Muscle of leg (tissue), 11 donors: ENCODE data around the gene MMP1. TPM values are rescaled to one million over a fixed set of nuclear protein-coding genes. Genes with fewer than 3 reads are reported as not detected.

ENCODE experiments used
- DNase-seq: peaks from one replicate; pipeline ENCODE4 v3.0.0; 2013
- H3K27ac ChIP-seq: one replicate; pipeline ENCODE4 v1.5.1; 2013; ENCODE audit warnings: mild to moderate bottlenecking, low read length, control low read depth
- H3K27me3 ChIP-seq: one replicate; pipeline ENCODE4 v1.6.1; 2013; ENCODE audit warnings: low read length; ENCODE audit not compliant: control insufficient read depth, insufficient read depth
- H3K36me3 ChIP-seq: one replicate; pipeline ENCODE4 v1.6.1; 2013; ENCODE audit warnings: low read length; ENCODE audit not compliant: control insufficient read depth, insufficient read depth
- H3K4me1 ChIP-seq: one replicate; pipeline ENCODE4 v1.6.1; 2013; ENCODE audit warnings: low read length; ENCODE audit not compliant: control insufficient read depth, insufficient read depth
- H3K4me3 ChIP-seq: one replicate; pipeline ENCODE4 v1.5.1; 2013; ENCODE audit warnings: low read length, control low read depth
- H3K9me3 ChIP-seq: replicated peaks from 2 replicates; pipeline ENCODE4 v1.6.1; 2013; ENCODE audit warnings: low read depth, low read length; ENCODE audit not compliant: control insufficient read depth
- WGBS: methylation state at CpG from one replicate; pipeline ENCODE4 v1.1.5; 2013; ENCODE audit warnings: missing lambda C conversion rate; ENCODE audit not compliant: insufficient coverage; 5-methylcytosine and 5-hydroxymethylcytosine counted together
- polyA plus RNA-seq, 8 donors: library from polyadenylated mRNA; unstranded; fragments of 120-200 nt; gene quantifications; one replicate each; pipeline versions ENCODE4 v1.2.1 to v1.2.3, GENCODE V29; 2013; ENCODE audit warnings: inconsistent platforms in 1 of 8, low replicate concordance in 1 of 8; ENCODE audit not compliant: insufficient read length in 8 of 8, insufficient read depth in 1 of 8
- total RNA-seq: library from RNA; stranded (reverse); fragments of 120-200 nt; gene quantifications from one replicate; pipeline ENCODE4 v1.2.4, GENCODE V29; 2013

The MMP1 gene
- total and polyA plus RNA-seq, 9 donors = 0.04 to 3.8 (median 0.88) TPM

DNA sequence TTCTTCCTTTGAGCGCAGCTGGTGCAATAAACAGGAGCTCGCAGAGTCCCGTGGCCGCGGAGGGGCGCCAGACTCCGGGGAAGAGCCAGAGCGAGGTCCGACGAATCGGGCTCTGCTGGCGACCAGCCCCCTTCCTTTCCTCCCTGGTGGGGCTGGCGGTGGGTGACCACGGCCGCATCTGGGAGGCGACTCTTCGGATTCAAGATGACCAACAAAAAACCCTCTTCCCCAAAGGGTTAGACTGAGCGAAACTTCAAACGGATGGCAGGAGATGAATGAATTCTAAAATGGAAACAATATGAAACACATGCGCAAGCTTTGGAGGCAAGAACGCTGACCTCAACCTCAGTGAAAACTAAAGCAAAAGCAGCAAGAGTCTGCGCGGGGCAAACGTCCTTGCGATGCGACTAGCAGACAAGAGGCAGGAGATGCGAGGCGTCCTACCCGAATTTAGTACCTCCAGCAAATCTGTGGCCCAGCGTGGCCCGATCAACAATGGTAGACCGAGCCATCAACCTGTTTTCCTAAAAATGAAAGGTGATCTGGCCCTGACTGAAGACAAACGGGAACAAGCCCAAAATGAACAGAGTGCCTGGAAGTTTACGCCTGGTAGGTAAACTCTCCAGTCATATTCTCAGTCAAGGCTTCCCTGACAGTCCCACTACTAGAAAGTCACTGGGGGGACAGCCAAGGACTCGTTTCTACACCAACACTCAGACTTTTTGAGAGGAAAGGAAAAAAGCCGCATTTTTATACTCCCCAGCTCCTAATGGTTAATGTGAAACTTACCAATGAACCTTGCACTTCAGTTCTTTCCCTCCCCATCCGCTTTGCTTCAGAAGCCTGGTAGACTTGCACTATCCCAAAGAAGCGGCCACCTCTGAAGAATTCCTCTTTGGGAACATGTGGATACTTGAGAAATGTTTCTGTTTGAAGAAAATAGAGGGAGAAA lies 33.8 kb upstream of the MMP1 start:
- no peaks in the 10 kb centered on the region for H3K36me3 ChIP-seq
- H3K4me3 ChIP-seq = peak overlapping the region; percentile 33
- no peaks in the 10 kb centered on the region for H3K9me3 ChIP-seq
- WGBS = 45% methylated on average over 22 of the region's 38 CpGs
- no peak overlapping the region for H3K27ac ChIP-seq
- peak; percentile 84 for DNase-seq
- no peaks in the 10 kb centered on the region for H3K4me1 ChIP-seq
- peaks cover 5% of the 10 kb centered on the region for H3K27me3 ChIP-seq

DNA sequence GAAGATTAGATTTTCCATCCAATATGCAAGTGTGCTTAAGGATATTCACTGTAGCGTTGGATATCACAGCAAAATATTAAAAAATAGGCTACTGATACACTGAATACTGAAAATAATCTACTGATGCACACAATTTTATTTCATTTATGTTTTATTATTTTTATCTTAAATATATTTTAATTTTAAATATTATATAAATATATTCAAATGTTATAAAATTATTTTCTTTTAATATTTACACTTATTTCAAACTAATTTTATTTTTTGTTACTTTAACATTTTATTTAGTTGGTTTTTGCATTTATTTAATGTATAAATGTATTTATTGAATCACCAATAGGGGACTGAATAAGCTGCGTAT lies 33.1 kb upstream of the MMP1 start:
- H3K4me1 ChIP-seq = no peaks in the 10 kb centered on the region
- DNase-seq = no peak
- 22% methylated on average over 1 of the region's 2 CpGs for WGBS
- H3K27me3 ChIP-seq = peaks cover 5% of the 10 kb centered on the region
- H3K4me3 ChIP-seq = no peak overlapping the region
- no peak overlapping the region for H3K27ac ChIP-seq
- no peaks in the 10 kb centered on the region for H3K36me3 ChIP-seq
- H3K9me3 ChIP-seq = peaks cover under 1% of the 10 kb centered on the region

DNA sequence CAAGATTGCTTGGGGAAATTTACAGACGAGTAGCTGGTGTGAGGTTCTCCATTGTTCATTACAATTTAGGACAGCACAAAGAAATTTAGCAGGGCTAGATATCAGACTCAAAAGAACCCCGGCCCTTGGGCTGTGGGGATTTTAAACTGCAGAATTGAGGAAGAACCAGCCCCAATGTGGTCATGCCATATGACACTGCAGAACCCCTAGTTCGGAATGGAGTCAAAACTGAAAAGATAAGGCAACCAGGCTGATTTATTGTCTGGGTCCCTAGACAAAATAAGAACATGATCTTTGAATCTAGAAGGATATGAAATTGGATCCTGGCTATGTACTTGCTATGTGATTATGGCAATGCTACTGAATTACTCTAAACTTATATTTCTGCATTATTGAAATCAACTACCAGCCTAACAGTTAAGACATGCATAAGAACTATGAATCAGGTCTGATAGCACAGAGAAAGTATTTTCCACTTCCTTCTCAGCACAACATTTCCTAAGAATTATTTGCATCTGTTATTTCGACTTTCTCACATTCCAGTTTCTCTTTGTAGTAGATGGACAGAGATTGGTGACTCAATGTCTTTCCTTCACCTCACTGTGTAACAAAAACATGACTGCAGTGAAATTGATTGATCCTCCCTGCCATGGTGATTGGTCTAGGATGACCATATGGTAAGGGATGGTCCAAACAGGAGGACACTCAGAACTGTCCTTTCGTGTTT lies 32.2 kb upstream of the MMP1 start:
- Histone ChIP-seq H3K4me1 (no peaks in the 10 kb centered on the region), H3K27me3 (peaks cover 5% of the 10 kb centered on the region), H3K4me3 (no peak overlapping the region), H3K36me3 (no peaks in the 10 kb centered on the region), H3K27ac (no peak overlapping the region), H3K9me3 (peaks cover 2% of the 10 kb centered on the region)
- no peak for DNase-seq
- 78% methylated on average over 3 of the region's 5 CpGs for WGBS

DNA sequence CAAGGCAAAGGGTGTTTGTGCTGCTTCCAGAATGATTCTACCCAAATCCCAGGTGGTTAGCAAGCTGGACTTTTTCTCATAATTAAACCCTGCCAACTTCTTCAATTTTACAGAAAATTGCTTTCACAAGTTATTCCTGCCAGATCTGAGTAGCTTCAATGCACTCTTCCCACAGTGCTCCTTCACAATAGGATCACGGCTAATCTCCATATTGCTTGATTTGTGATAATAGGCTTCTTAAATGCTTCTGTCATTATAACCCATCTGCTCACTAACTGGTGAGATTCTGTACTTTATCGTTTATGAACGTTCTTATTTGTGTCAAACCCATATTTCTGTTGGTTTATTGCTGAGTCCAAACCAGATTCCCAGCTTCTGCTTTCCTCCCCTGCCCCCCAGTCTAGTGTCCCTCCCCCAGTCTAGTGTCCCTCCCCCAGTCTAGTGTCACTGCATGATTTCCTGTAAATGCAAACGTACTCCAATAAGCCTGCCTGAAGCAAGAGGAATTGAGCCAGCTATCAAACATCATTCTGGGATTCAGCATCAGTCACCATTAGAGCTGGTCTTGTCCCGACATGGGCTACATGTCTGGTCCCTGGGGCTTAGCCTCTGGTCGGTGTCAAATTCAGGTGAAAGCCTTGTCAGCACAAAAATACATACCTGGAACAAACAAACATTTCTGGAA lies 31.5 kb upstream of the MMP1 start:
- no peak overlapping the region for H3K27ac ChIP-seq
- 53% methylated on average over 4 of the region's 6 CpGs for WGBS
- no peaks in the 10 kb centered on the region for H3K36me3 ChIP-seq
- no peak for DNase-seq
- peaks cover 5% of the 10 kb centered on the region for H3K27me3 ChIP-seq
- H3K9me3 ChIP-seq = peaks cover 2% of the 10 kb centered on the region
- H3K4me1 ChIP-seq = no peaks in the 10 kb centered on the region
- no peak overlapping the region for H3K4me3 ChIP-seq

DNA sequence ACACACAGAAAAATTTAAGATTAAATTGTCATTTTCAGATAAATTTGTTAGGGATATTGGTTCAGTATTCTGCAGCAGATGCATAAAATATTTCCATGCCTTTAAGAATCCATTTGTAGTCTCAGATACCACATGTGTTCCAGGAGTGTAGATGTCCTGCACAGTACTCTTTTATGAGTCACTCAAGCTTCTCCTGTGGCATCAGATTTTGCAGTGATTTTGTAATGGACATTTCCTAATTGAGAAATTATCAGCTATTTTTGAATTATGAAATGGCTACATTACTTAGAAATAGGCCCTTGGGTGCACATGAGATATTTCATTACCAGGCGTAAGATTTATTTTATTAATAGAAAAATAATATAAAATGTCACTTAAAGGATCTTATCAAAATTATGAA lies 26.6 kb upstream of the MMP1 start:
- WGBS = no CpG with 5 or more reads among the region's 1 CpG

DNA sequence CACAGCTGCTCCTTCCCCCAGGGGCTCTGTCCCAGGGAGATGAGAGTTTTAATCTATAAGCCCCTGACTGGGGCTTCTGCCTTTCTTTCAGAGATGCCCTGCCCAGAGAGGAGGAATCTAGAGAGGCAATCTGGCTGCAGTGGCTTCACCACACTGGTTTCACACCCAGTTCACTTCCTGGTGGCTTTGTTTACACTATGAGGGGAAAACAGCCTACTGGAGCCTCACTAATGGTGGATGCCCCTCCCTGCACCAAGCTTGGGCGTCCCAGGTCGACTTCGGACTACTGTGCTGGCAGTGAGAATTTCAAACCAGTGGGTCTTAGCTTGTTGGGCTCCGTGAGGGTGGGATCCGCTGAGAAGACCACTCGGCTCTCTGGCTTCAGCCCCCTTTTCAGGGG lies 21.5 kb upstream of the MMP1 start:
- H3K27me3 ChIP-seq = no peaks in the 10 kb centered on the region
- no peak for DNase-seq
- 67% methylated on average over 5 of the region's 6 CpGs for WGBS
- no peaks in the 10 kb centered on the region for H3K9me3 ChIP-seq
- no peak overlapping the region for H3K27ac ChIP-seq
- H3K4me3 ChIP-seq = no peak overlapping the region
- H3K4me1 ChIP-seq = no peaks in the 10 kb centered on the region
- no peaks in the 10 kb centered on the region for H3K36me3 ChIP-seq

More for the DNA sequence above, 26.6 kb upstream of the MMP1 start:
- H3K27me3 ChIP-seq = no peaks in the 10 kb centered on the region
- H3K36me3 ChIP-seq = no peaks in the 10 kb centered on the region
- no peak overlapping the region for H3K4me3 ChIP-seq
- no peak overlapping the region for H3K27ac ChIP-seq
- H3K9me3 ChIP-seq = peaks cover 2% of the 10 kb centered on the region
- no peak for DNase-seq
- no peaks in the 10 kb centered on the region for H3K4me1 ChIP-seq

DNA sequence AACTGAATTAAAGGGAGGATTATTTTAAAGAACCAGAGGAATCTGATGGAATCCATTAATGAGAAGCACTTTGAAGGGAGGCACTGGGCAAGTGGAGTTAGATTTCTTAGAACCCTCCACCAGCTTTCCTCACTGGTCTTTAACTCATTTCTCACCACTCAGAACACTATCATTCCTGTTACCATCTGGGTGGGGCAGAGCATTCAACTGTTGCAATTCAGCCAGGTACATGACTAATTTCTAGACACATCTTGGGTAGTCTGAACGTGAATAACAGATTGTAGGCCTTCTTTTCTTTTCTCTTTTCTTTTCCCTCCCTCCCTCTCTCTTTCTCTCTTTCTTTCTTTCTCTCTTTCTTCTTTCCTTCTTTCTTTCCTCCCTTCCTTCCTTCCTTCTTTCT lies 15.5 kb upstream of the MMP1 start:
- WGBS = no CpG with 5 or more reads among the region's 1 CpG
- Histone ChIP-seq H3K9me3 (no peaks in the 10 kb centered on the region), H3K27ac (no peak overlapping the region), H3K27me3 (no peaks in the 10 kb centered on the region), H3K36me3 (no peaks in the 10 kb centered on the region), H3K4me1 (no peaks in the 10 kb centered on the region), H3K4me3 (no peak overlapping the region)
- no peak for DNase-seq

DNA sequence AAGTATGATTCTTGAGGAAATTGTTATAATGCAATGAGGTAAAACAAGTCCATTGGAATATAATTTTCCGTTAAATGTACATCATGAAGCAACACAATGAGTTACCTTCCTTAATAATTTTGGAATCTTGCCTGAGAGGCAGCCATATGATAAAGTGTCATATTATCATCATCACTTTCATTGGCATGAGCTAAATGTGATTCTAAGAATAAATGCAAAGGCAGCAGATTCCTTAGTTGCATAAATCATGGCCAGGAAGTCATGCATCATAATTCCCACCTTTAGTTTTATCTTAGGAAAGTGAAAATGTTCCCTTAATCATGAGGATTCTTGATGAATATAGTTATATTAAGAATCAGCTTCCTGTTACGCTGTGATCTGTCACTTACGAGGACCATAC lies 14.2 kb upstream of the MMP1 start:
- Histone ChIP-seq H3K4me3 (no peak overlapping the region), H3K4me1 (no peaks in the 10 kb centered on the region), H3K27ac (no peak overlapping the region), H3K9me3 (no peaks in the 10 kb centered on the region), H3K27me3 (peaks cover 3% of the 10 kb centered on the region), H3K36me3 (no peaks in the 10 kb centered on the region)
- no peak for DNase-seq
- WGBS = no CpG with 5 or more reads among the region's 3 CpGs

DNA sequence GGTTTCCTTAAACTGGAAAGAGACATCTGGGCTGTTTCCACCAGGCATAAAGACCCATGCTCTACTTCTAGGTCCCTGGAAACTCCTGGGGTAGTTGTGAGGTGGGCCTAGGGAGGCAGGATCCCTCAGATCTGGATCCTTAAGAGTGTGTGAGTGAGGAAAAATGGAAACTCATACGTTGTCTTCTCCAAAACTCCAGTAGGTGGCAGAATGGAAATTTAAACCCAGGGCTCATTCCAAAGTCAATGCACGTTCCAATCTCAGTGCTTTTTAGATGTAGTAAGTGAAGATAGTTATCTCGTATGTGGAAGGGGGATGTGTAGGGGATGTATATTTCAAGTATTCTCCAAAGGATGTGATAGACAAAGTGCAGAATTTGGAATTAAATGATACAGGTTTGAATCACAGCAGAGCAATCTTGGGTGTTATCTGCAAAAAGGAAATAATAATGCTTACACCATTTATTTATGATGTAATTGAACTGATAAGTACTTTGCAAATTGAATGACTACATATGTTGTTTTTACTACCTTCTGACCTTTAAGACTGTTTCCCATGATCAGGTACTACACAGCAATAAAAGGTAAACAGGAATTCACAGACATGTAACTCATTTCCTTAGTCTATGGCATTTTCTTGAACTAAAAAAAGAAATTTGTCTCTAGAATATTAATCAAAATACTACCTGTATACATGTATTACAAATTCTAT lies 13.1 kb upstream of the MMP1 start:
- WGBS = no CpG with 5 or more reads among the region's 3 CpGs
- no peaks in the 10 kb centered on the region for H3K9me3 ChIP-seq
- no peak for DNase-seq
- no peaks in the 10 kb centered on the region for H3K36me3 ChIP-seq
- peaks cover 3% of the 10 kb centered on the region for H3K27me3 ChIP-seq
- no peaks in the 10 kb centered on the region for H3K4me1 ChIP-seq
- no peak overlapping the region for H3K27ac ChIP-seq
- no peak overlapping the region for H3K4me3 ChIP-seq
